Amniotic stem cell (primary cell): ENCODE results near the gene PRKCE.
"Not testable (repeated sequence)": the region's sequence is repeated elsewhere in the genome, so short reads cannot be mapped to it uniquely, and the experiment has no call there.

Experiments used
- DNase-seq: peaks from one replicate; lab custom pipeline; 2025; lab: John Stamatoyannopoulos, UW

PRKCE gene

DNA sequence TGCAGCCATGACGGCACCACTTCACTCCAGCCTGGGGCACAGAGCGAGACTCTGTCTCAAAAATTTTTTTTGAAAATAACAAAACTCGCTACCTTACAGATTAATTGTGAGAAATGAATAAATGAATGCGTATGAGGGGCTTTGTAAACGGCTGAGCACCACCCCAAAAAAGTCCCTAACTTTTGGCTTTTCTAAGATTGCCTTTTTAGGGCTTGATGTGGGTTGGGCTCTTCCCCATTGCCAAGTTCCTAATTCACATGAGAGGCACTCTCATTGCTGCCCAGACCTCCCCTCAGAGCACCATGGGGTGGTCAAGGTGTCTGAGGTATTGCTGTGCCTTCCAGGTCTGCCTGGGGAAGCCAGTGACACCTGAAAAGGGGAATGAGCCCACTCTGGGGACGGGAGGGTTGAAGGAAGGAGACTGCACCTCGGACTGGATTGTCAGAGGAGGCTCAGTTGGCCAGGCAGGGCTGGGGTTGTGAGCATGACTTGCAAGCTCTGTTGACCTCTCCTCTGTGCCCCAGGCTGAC is 186.4 kb downstream of the PRKCE start:
- DNase-seq = no peak

DNA sequence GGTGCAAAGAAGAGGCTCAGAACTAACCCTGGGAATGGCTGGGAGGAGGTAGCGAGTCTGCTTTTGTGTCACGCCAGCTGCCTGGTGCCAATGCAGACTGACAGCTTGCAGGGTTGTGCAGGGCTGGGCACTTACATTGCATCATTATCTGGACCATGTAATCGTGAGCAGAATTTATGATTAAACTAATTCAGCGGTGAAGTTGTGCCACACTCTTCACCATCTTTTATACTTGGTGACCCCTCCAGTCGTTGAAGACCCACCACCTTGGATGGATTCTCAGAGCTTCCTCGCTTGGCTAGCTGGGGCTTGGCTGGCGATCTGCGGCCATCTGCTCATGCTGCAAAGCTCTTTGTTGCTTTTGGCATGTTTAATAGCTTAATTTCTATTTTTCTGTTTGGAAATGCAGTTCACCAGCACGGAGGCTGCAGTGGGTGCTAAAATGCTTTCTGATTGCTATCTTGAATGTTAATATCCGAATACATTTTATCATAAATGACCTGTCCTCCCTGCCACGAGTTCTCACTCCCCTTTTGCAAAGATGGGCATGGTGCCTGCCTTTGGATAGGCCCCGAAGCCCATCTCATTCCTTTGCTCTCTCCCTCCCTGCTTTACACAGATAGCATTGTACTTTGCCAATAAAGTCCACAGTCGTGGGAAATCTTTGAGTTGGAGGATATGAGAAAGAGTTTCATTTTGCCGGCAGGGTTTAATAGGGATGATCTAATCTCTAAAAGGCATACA is 188.2 kb downstream of the PRKCE start:
- no peak for DNase-seq

- DNase-seq = no peak
Observed at GRCh38 chr2:45840481-45840880, 189.0 kb downstream of the PRKCE start.

DNA sequence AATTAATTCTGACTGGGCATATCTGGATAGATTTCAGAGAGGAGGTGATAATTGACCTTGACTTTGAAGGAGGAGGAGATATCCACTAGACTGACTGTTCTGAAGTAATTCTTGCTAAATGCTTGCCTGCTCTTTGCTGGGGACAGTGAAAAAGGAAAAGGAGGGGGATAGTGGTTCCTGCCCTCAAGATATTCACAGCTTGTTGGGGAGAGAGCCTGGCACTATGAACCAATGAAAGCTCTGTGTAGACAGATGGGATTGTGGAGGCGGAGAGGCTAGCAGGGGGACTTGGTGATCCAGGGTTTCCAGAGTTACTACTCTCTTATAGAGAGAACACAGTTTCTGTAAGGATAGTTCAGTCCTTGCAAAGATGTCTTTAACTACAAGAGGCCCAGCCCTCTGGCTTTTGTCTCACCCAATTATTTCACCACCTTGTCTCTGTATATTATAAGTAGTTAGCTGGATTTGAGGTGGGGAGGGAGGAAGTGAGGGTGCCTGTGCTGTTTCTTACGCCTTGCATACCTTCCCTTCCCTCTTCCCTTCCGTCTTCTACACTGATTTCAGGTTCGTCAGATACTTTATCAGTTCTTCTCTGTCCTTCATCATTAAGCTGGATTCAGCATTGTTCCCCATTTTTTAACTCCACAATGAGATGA is 190.4 kb downstream of the PRKCE start:
- DNase-seq = no peak

GRCh38 chr2:45843136-45843535 is 191.7 kb downstream of the PRKCE start:
- no peak for DNase-seq

DNA sequence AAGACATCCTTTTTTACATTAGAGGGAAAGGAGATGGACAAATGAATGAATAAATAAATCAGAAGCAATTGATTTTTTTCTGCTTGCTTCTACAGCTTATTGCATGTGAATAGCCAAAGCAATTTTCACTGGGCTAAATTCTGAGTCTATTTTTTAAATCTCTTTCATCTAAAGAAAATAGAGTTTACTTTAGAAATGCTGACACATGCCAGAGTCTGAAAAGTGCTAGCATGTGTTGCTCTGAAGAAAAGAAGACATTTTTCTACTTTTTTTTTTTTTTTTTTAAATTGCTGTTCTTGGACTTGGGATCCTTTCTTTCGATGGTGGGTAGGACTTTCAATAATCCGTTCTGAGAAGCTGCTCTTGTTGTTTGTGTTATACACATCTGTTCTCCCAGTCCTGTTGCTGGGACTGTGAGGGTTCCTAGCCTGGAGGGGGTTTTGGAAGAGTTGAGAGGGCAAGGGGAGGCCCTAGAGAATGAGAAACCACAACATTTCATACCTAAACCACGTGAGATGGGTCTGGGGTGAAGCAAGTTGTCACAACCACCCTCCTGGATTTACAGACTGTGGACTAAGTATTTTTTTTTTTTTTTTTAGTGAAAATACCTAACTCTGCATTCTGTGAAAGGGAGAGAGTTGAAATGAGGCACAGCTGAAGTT is 193.5 kb downstream of the PRKCE start:
- DNase-seq = no peak

GRCh38 chr2:45845566-45845965 is 194.1 kb downstream of the PRKCE start:
- DNase-seq = no peak

DNA sequence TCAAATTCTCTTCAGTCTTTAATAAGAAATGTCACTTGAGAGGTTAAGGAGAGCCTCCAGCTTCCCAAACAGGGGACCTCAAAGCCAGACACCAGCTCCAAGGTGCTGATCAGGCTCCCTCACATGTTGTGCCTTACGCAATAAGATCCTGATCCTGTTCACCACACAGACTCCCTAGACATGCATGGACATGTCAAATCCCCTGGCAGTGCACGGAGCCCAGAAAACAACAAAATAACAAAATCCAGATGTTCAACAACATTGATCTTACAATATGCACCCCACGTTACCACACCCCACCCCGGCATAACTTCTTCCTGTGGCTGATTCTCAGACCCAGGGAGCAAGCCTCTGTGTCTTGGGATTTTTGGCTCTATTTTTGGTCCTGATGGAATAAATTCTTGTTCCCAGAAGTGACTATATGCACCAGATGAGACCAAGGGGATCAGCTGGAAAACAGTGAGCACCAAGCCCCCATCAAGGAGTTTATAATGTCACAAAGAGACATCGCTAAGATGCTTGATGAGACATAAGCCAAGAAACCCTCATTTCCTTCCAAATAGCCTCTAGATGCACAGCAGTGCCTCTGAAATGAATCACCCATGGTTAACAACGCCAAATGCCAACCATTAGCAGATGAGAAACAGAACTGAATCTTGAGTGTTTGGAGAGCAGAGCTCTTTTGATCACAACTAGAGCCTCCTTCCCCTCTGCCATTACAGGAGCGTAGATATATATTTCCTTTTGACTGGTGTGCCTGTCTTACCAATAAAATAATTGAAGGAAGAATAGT is 198.2 kb downstream of the PRKCE start:
- peak; percentile 53 for DNase-seq

DNA sequence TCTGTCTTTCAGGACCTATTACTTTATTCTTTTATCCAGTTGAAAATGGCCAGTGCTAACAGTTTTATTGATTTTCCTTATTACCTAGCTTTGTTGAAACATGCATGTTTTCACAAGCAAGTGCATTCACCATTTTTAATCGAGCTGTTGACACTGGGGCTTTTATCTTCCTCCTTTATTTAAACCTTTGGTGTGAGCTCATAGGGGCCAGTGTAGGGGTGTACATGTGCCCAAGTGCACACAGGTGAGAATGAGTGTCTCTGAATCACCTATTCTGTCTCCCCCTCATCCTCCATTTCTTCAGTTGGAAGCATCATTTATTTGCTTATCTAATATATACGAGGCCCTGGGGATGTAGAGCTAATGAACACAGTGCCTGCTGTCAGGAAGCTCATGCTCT is 199.1 kb downstream of the PRKCE start:
- DNase-seq = no peak

GRCh38 chr2:45851111-45851510 is 199.6 kb downstream of the PRKCE start:
- no peak for DNase-seq

DNA sequence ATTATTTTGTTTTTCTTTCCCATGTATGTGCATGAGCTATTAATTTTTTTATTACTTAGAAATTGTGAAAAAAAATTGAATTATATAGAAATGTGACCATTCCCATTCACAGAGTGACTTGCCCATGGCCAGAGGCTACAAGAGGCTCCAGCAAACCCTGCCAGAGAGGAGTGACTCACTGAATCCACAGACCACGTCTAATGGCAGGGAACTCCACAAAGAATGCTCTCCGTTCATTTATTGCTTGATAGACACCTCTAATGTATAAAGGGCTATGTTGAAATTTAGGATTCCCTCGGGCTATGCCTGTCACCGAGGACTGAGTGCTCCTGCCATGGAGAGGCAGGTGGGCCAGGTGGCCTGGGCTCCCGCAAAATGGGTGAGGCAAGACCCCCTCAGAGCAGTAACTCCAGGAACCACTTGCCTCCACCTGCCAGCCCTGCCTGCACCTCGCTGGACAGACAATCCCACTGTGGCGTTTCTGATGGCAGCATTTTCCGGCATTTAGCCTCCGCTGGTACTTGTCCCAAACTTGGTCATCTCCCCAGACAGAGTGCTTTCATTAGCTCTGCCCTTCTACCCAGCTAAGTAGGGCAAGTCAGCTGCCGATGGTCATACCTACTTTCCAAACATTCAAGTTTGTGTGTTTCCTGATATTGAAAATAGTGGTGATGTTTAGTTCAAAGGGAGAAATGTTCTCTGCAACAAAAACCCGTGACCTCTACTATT is 200.3 kb downstream of the PRKCE start:
- DNase-seq = peak; percentile 59

- no peak for DNase-seq
Observed at GRCh38 chr2:45852450-45853150, 201.1 kb downstream of the PRKCE start.

- DNase-seq = no peak
Observed at GRCh38 chr2:45855374-45855773, 203.9 kb downstream of the PRKCE start.

DNA sequence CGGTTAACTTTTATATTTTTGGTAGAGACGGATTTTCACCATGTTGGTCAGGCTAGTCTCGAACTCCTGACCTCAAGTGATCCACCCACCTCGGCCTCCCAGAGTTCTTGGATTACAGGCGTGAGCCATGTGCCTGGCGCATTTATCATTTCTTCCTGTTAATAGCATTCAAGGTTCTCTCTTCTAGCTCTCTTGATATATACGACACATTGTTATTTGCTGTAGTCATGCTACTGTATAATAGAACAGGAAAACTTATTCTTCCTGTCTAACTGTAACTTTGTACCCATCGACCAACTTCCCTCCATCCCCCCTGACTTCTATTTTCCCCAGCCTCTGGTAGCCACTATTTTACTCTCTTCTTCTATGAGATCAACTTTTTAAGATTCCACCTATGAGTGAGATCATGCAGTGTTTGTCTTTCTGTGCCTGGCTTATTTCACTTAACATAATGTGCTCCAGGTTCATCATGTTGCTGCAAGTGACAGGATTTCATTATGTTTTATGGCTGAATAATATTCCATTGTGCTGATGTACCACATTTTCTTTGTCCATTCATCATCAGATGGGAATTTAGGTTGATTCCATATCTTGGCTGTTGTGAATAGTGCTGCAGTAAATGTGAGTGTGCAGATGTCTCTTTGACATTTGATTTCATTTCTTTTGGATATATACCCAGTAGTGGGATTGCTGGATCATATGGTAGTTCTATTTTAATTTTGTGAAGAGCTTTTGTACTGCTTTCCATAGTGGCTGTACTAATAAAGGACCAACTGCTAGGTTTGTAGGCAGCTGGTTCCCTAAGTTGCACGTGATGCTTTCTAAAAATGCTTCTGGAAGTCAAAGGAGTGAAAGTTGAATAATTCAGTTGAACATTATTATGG is 205.2 kb downstream of the PRKCE start:
- no peak for DNase-seq

GRCh38 chr2:45857275-45857609 is 205.8 kb downstream of the PRKCE start:
- no peak for DNase-seq

DNA sequence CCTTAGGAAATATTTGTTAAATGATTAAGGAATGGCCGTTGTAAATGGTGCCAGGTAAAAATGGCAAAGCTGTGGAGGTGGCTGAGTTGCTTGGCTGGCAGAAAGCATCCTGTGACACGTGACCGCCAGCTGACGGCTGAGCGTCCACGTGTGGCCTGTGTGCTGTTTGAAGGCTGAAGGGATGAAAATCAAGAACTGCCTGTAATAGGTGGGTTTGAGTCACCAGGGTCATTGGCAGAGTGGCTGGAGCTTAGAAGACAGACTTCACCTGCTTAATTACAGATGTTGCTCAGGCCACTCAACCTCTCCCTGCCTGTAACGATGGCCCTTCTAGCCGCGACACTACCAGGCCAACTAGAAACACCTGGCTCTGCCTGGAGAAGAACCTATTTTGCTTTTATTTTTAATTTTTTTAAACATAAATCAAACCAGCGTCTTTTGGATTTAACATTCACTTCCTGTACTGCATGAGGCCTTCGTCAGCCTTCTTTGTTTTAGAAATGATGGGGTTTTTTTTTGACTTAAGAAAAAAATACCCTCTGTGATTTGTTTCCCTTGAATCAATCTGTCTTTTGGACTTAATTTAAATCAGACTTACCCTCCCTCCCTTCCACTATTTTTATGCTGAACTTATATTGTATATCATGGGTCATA is 206.5 kb downstream of the PRKCE start:
- DNase-seq = no peak

DNA sequence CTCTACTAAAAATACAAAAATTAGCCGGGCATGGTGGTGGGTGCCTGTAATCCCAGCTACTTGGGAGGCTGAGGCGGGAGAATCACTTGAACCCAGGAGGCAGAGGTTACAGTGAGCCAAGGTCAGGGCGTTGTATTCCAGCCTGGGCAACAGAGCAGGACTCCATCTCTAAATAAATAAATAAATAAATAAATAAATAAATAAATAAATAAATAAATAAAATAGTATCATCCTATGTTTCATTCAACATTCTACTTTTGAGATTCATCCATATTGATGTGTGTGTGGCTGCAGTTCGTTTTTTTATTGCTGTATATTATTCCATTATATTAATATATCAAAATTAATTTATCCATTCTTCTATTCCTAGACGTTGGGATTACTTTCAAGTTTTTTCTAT is 207.4 kb downstream of the PRKCE start:
- DNase-seq = not testable (repeated sequence)

DNA sequence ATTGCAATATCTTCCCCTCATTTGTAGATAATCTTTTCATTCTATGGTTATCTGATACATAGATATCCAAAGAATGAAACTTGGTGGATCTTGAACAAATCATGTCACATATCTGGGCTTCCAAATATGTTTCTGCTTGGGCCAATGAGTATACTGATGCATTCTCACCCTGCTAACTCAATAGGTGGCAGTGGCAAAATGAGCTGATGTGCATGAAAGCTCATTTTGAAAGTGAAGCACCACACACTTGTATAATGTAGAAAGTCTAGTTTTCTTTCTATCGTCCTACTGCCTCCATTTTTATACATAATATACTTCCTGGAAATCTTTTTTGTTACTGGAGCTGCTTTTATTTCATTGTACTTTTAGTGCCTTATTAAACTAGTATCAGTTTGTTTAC is 208.2 kb downstream of the PRKCE start:
- DNase-seq = no peak
